ENCODE results near the gene DRP2.
"Not testable (repeated sequence)": the region's sequence is repeated elsewhere in the genome, so short reads cannot be mapped to it uniquely, and the experiment has no call there.

The DRP2 gene

GRCh38 chrX:101219116-101219863 lies at the start of gene DRP2:
Gene DRP2, plus strand, starts transcription at chrX:101219786. Its CDS starts 11,862 bp downstream, at chrX:101231648.
- DNase-seq, result no peak

- DNase-seq, result no peak
Observed at GRCh38 chrX:101171883-101172400, 47.6 kb upstream of the DRP2 start.

GRCh38 chrX:101176439-101176838 lies 43.1 kb upstream of the DRP2 start:
- DNase-seq, result no peak

- not testable (repeated sequence) for DNase-seq
Observed at GRCh38 chrX:101184876-101185275, 34.7 kb upstream of the DRP2 start.

- not testable (repeated sequence) for DNase-seq
Observed at GRCh38 chrX:101187961-101188360, 31.6 kb upstream of the DRP2 start.

GRCh38 chrX:101190736-101191135 lies 28.9 kb upstream of the DRP2 start:
- no peak for DNase-seq

- no peak for DNase-seq
Observed at GRCh38 chrX:101191217-101191750, 28.3 kb upstream of the DRP2 start.

GRCh38 chrX:101195442-101196173 lies 24.0 kb upstream of the DRP2 start:
- no peak for DNase-seq

- DNase-seq, result no peak
Observed at GRCh38 chrX:101203761-101204351, 15.7 kb upstream of the DRP2 start.

GRCh38 chrX:101206471-101206870 lies 13.1 kb upstream of the DRP2 start:
- DNase-seq, result peak; percentile 14

- no peak for DNase-seq
Observed at GRCh38 chrX:101208152-101208905, 11.3 kb upstream of the DRP2 start.

GRCh38 chrX:101210630-101211029 lies 9.0 kb upstream of the DRP2 start:
- DNase-seq, result no peak

GRCh38 chrX:101217689-101218088 lies 1.9 kb upstream of the DRP2 start:
- no peak for DNase-seq

- DNase-seq, result no peak
Observed at GRCh38 chrX:101219864-101220346, 319 bp downstream of the DRP2 start.

GRCh38 chrX:101220662-101221260 lies 1.2 kb downstream of the DRP2 start:
- no peak for DNase-seq

- no peak for DNase-seq
Observed at GRCh38 chrX:101223226-101223625, 3.6 kb downstream of the DRP2 start.

GRCh38 chrX:101229170-101229569 lies 9.6 kb downstream of the DRP2 start:
- no peak for DNase-seq

GRCh38 chrX:101230636-101231035 lies 11.1 kb downstream of the DRP2 start:
- no peak for DNase-seq

- no peak for DNase-seq
Observed at GRCh38 chrX:101231080-101231479, 11.5 kb downstream of the DRP2 start.

GRCh38 chrX:101232316-101232715 lies 12.7 kb downstream of the DRP2 start:
- no peak for DNase-seq

- no peak for DNase-seq
Observed at GRCh38 chrX:101237041-101237440, 17.5 kb downstream of the DRP2 start.

- no peak for DNase-seq
Observed at GRCh38 chrX:101241531-101241930, 21.9 kb downstream of the DRP2 start.

Data from RPMI8226 (cell line).